NB4 (cell line): ENCODE results near the gene LAMB1.

ENCODE experiments used
- DNase-seq: peaks from one replicate; pipeline ENCODE4 v3.0.0; 2010; ENCODE audit warnings: low read depth
- H3K4me3 ChIP-seq: one replicate; pipeline ENCODE4 v1.5.1; 2011; ENCODE audit warnings: mild to moderate bottlenecking, low read depth, low read length, moderate library complexity
- MYC ChIP-seq: IDR thresholded peaks from 2 replicates; pipeline ENCODE4 v1.6.1; 2011; ENCODE audit warnings: low read depth, low read length
- POLR2A ChIP-seq: IDR thresholded peaks from 2 replicates; pipeline ENCODE4 v1.6.1; 2011; ENCODE audit warnings: mild to moderate bottlenecking; ENCODE audit not compliant: insufficient read length; ENCODE audit errors: extremely low read depth
- TF ChIP-seq, protein P1 (sequence below): IDR thresholded peaks from one replicate; pipeline ENCODE4 v1.5.1; 2012; ENCODE audit warnings: low read depth, low read length
- TF ChIP-seq, protein P2 (sequence below): IDR thresholded peaks from 2 replicates; pipeline ENCODE4 v1.6.1; 2011; ENCODE audit warnings: low read depth, low read length

LAMB1 gene

GRCh38 chr7:107951896-107952295, 51.1 kb downstream of the LAMB1 start:
- no peak for DNase-seq
- TF ChIP-seq POLR2A: no peak
- TF ChIP-seq, protein P1, sequence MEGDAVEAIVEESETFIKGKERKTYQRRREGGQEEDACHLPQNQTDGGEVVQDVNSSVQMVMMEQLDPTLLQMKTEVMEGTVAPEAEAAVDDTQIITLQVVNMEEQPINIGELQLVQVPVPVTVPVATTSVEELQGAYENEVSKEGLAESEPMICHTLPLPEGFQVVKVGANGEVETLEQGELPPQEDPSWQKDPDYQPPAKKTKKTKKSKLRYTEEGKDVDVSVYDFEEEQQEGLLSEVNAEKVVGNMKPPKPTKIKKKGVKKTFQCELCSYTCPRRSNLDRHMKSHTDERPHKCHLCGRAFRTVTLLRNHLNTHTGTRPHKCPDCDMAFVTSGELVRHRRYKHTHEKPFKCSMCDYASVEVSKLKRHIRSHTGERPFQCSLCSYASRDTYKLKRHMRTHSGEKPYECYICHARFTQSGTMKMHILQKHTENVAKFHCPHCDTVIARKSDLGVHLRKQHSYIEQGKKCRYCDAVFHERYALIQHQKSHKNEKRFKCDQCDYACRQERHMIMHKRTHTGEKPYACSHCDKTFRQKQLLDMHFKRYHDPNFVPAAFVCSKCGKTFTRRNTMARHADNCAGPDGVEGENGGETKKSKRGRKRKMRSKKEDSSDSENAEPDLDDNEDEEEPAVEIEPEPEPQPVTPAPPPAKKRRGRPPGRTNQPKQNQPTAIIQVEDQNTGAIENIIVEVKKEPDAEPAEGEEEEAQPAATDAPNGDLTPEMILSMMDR: no peak
- TF ChIP-seq, protein P2, sequence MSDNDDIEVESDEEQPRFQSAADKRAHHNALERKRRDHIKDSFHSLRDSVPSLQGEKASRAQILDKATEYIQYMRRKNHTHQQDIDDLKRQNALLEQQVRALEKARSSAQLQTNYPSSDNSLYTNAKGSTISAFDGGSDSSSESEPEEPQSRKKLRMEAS: no peak
- no peak for TF ChIP-seq MYC
- no peak overlapping the region for H3K4me3 ChIP-seq

- H3K4me3 ChIP-seq: no peak overlapping the region
- no peak for TF ChIP-seq POLR2A
- TF ChIP-seq MYC: no peak
- TF ChIP-seq, protein P2: no peak
- TF ChIP-seq, protein P1: no peak
- DNase-seq: no peak
Observed at GRCh38 chr7:107951172-107951787, 51.7 kb downstream of the LAMB1 start.

- DNase-seq: no peak
- TF ChIP-seq, protein P1: no peak
- TF ChIP-seq, protein P2: no peak
- no peak for TF ChIP-seq POLR2A
- H3K4me3 ChIP-seq: no peak overlapping the region
Observed at GRCh38 chr7:107949443-107949935, 53.5 kb downstream of the LAMB1 start.

DNA sequence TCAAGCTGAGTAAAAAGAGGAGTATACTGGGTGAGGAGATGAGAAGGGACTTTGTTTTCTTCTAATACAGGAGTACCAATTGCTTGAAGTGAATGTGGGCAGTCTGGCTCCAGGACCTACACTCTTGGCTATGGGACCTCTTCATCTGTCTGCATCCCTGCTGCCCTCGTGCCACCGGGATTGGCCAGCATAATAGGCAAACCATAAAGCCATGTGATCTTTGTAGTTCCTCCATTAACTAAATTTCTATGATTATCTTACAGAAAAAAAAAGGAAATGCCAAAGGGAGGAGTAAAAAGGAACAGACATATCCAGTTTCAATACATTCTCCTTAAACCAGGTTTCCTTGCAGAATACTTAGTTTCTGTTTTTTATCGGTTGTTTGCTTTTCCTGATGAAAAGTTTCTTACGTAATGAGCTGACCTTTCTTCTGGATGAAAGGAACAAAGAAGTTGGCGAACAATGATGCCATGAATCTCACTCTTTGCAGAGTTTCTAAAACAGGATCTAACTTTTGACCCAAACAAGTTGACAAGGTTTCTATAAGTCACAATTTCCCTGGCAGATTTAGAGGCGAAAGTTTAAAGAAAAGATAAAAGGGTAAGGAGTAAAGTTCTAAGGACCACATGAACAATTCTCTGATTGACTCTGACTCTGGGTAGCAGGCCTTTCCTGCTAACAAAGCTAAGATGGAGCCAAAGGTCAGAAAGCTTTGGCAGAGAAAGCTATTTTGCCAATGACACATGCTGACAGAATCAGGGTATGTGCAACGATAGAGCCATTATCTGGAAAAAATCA, 54.1 kb downstream of the LAMB1 start:
- TF ChIP-seq, protein P2: no peak
- TF ChIP-seq POLR2A (no peak), MYC (no peak)
- TF ChIP-seq, protein P1: no peak
- no peak for DNase-seq
- no peak overlapping the region for H3K4me3 ChIP-seq

- TF ChIP-seq, protein P1: no peak
- TF ChIP-seq MYC (no peak), POLR2A (no peak)
- TF ChIP-seq, protein P2: no peak
- no peak for DNase-seq
Observed at GRCh38 chr7:107946881-107947280, 56.1 kb downstream of the LAMB1 start.

More at GRCh38 chr7:107946881-107947280, 56.1 kb downstream of the LAMB1 start:
- no peak overlapping the region for H3K4me3 ChIP-seq
